VCaP (cell line): ENCODE measurements around the gene DAPK2.

ENCODE experiments used
- H3K27ac ChIP-seq: fragments of 450-650 bp; 2 replicates; pipeline ENCODE4 v1.5.1; 2017
- CTCF ChIP-seq: fragments of 450-650 bp; conservative IDR thresholded peaks from 2 replicates; pipeline ENCODE4 v1.5.1; 2017; ENCODE audit warnings: mild to moderate bottlenecking, moderate library complexity

The DAPK2 gene

GRCh38 chr15:64044300-64045100 lies 1.8 kb downstream of the DAPK2 start:
- H3K27ac ChIP-seq, result no peak overlapping the region
- TF ChIP-seq CTCF, result no peak

GRCh38 chr15:64038878-64039610 lies 7.2 kb downstream of the DAPK2 start:
- H3K27ac ChIP-seq, result no peak overlapping the region
- TF ChIP-seq CTCF, result no peak

- TF ChIP-seq CTCF, result no peak
- H3K27ac ChIP-seq, result no peak overlapping the region
Measured at GRCh38 chr15:64037966-64038365, 8.3 kb downstream of the DAPK2 start.

- TF ChIP-seq CTCF, result no peak
- no peak overlapping the region for H3K27ac ChIP-seq
Measured at GRCh38 chr15:64037116-64037515, 9.2 kb downstream of the DAPK2 start.

- H3K27ac ChIP-seq, result no peak overlapping the region
- TF ChIP-seq CTCF, result no peak
Measured at GRCh38 chr15:64035525-64035924, 10.8 kb downstream of the DAPK2 start.

- no peak for TF ChIP-seq CTCF
Measured at GRCh38 chr15:64034519-64034918, 11.8 kb downstream of the DAPK2 start.

GRCh38 chr15:64032329-64032728 lies 14.0 kb downstream of the DAPK2 start:
- no peak overlapping the region for H3K27ac ChIP-seq
- TF ChIP-seq CTCF, result no peak

More at GRCh38 chr15:64034519-64034918, 11.8 kb downstream of the DAPK2 start:
- H3K27ac ChIP-seq, result no peak overlapping the region
